HCT116 (cell line): ENCODE measurements around the gene SMYD3. TPM values are rescaled to one million over a fixed set of nuclear protein-coding genes. Genes with fewer than 3 reads are reported as not detected.

Experiments used
- ATAC-seq: fragments of 200-7000 bp; cut with Tn5 transposase; 2 replicates; pipeline ENCODE4 v1.9.1; 2020; ENCODE audit warnings: mild to moderate bottlenecking, moderate library complexity
- BruUV-seq: library from RNA; stranded (reverse); fragments of 400-500 nt; replicated peaks from 2 replicates; lab custom pipeline; 2021; lab: Mats Ljungman, UMichigan
- CTCF ChIA-PET: fragments of 300-600 bp; sonication (Branson Sonifier 250); formaldehyde crosslinking; loops from one replicate; lab custom pipeline; 2021; ENCODE audit warnings: antibody characterized with exemption; lab: Charles Lee
- POLR2A ChIA-PET: fragments of 300-600, 350-600 bp; sonication (Branson Sonifier 250); formaldehyde crosslinking; loops from one replicate; lab custom pipeline; 2021; ENCODE audit warnings: antibody characterized with exemption; lab: Charles Lee
- RAD21 ChIA-PET, 2 experiments: fragments of 300-600 bp; sonication (Branson Sonifier 250); formaldehyde crosslinking; loops; one replicate each; lab custom pipeline; 2023; ENCODE audit warnings: low total read pairs in 2 of 2; ENCODE audit not compliant: uncharacterized antibody in 2 of 2, unreplicated experiment in 2 of 2, low non-redundant PET in 1 of 2; lab: Charles Lee
- DNase-seq: peaks from one replicate; pipeline ENCODE4 v3.0.0-alpha.2; 2010; ENCODE audit warnings: low read depth, low spot score
- H2AFZ ChIP-seq: fragments of 200-600 bp; shearing (Covaris generic), sonication (generic); 2 replicates; pipeline ENCODE4 v1.6.1; 2017; ENCODE audit warnings: low read depth, mixed run types, mixed read lengths, antibody characterized with exemption, low read length; ENCODE audit not compliant: poor library complexity, severe bottlenecking
- H3K27ac ChIP-seq: 2 replicates; pipeline ENCODE4 v1.5.1; 2012; ENCODE audit warnings: low read depth, low read length
- H3K27me3 ChIP-seq: fragments of 200-600 bp; sonication (generic); 2 replicates; pipeline ENCODE4 v1.6.1; 2016; ENCODE audit warnings: mixed run types, low read length, mixed read lengths; ENCODE audit not compliant: insufficient read depth
- H3K36me3 ChIP-seq, 2 experiments: fragments of 200-500 bp in 1 of 2; fragments of 200-600 bp in 1 of 2; sonication (Bioruptor generic) in 1 of 2; sonication (generic) in 1 of 2; 2 replicates each; pipeline versions ENCODE4 v1.5.1 to v1.6.1; 2014 to 2016; ENCODE audit warnings: low read length in 2 of 2, inconsistent platforms in 1 of 2, mixed read lengths in 1 of 2, mixed run types in 1 of 2; ENCODE audit not compliant: insufficient read depth in 2 of 2, control insufficient read depth in 1 of 2
- H3K4me1 ChIP-seq, 2 experiments: fragments of 200-600 bp in 1 of 2; sonication (generic) in 1 of 2; 2 replicates each; pipeline versions ENCODE4 v1.5.1 to v1.6.1; 2012 to 2017; ENCODE audit warnings: low read length in 2 of 2, inconsistent platforms in 1 of 2, mild to moderate bottlenecking in 1 of 2, mixed read lengths in 1 of 2, mixed run types in 1 of 2, moderate library complexity in 1 of 2; ENCODE audit not compliant: insufficient read depth in 2 of 2, control insufficient read depth in 1 of 2
- H3K4me2 ChIP-seq: fragments of 200-600 bp; sonication (generic); 2 replicates; pipeline ENCODE4 v1.6.1; 2017; ENCODE audit warnings: mixed run types, low read length, mixed read lengths
- H3K4me3 ChIP-seq, 2 experiments: fragments of 200-600 bp in 1 of 2; sonication (generic) in 1 of 2; replicated peaks in 1 of 2; 2 replicates each; pipeline ENCODE4 v1.5.1; 2011 to 2016; ENCODE audit warnings: low read length in 2 of 2, control low read depth in 1 of 2, low read depth in 1 of 2, mild to moderate bottlenecking in 1 of 2, mixed read lengths in 1 of 2, mixed run types in 1 of 2
- H3K79me2 ChIP-seq: fragments of 200-600 bp; sonication (generic); 2 replicates; pipeline ENCODE4 v1.6.1; 2017; ENCODE audit warnings: mild to moderate bottlenecking, mixed run types, low read length, moderate library complexity, mixed read lengths; ENCODE audit not compliant: insufficient read depth
- H3K9ac ChIP-seq: fragments of 200-600 bp; sonication (generic); 2 replicates; pipeline ENCODE4 v1.6.1; 2016; ENCODE audit warnings: low read length, mixed read lengths
- H3K9me2 ChIP-seq: fragments of 200-600 bp; sonication (generic), shearing (Covaris generic); 2 replicates; pipeline ENCODE4 v1.6.1; 2017; ENCODE audit warnings: mixed run types, mild to moderate bottlenecking, moderate library complexity; ENCODE audit not compliant: insufficient read depth
- H3K9me3 ChIP-seq, 2 experiments: fragments of 200-500 bp in 1 of 2; fragments of 200-600 bp in 1 of 2; sonication (Bioruptor generic) in 1 of 2; sonication (generic) in 1 of 2; 2 replicates each; pipeline ENCODE4 v1.6.1; 2014 to 2017; ENCODE audit warnings: low read length in 2 of 2, mixed read lengths in 2 of 2, inconsistent platforms in 1 of 2, low read depth in 1 of 2, mild to moderate bottlenecking in 1 of 2, mixed run types in 1 of 2, moderate library complexity in 1 of 2; ENCODE audit not compliant: control insufficient read depth in 1 of 2, insufficient read depth in 1 of 2
- H4K20me1 ChIP-seq: fragments of 200-600 bp; sonication (generic), shearing (Covaris generic); 2 replicates; pipeline ENCODE4 v1.6.1; 2017; ENCODE audit warnings: mixed run types, mild to moderate bottlenecking, moderate library complexity; ENCODE audit not compliant: insufficient read depth
- CEBPB ChIP-seq: IDR thresholded peaks from 2 replicates; pipeline ENCODE4 v1.6.1; 2012; ENCODE audit warnings: low read depth
- ELF1 ChIP-seq: IDR thresholded peaks from 2 replicates; pipeline ENCODE4 v1.6.1; 2012; ENCODE audit warnings: low read depth, borderline replicate concordance
- EZH2 ChIP-seq: fragments of 200-600 bp; sonication (generic); IDR thresholded peaks from 2 replicates; pipeline ENCODE4 v1.6.1; 2017; ENCODE audit warnings: antibody characterized with exemption, mixed run types
- EZH2phosphoT487 ChIP-seq: fragments of 200-600 bp; IDR thresholded peaks from 2 replicates; pipeline ENCODE4 v1.6.1; 2018; ENCODE audit warnings: antibody characterized with exemption, borderline replicate concordance
- FOSL1 ChIP-seq: IDR thresholded peaks from 2 replicates; pipeline ENCODE4 v1.6.1; 2012; ENCODE audit warnings: low read depth
- JUND ChIP-seq: IDR thresholded peaks from 2 replicates; pipeline ENCODE4 v1.6.1; 2012
- POLR2AphosphoS5 ChIP-seq: IDR thresholded peaks from 2 replicates; pipeline ENCODE4 v1.6.1; 2011; ENCODE audit warnings: mild to moderate bottlenecking, low read depth, low read length, moderate library complexity
- RAD21 ChIP-seq: IDR thresholded peaks from 2 replicates; pipeline ENCODE4 v1.6.1; 2012; ENCODE audit warnings: low read depth, mild to moderate bottlenecking
- SP1 ChIP-seq: IDR thresholded peaks from 2 replicates; pipeline ENCODE4 v1.6.1; 2012; ENCODE audit warnings: low read depth
- SRF ChIP-seq: IDR thresholded peaks from 2 replicates; pipeline ENCODE4 v1.6.1; 2012; ENCODE audit warnings: low read depth
- TCF7L2 ChIP-seq: IDR thresholded peaks from 2 replicates; pipeline ENCODE4 v1.7.0; 2011; ENCODE audit warnings: borderline replicate concordance, inconsistent platforms; ENCODE audit not compliant: insufficient read depth, insufficient read length; ENCODE audit errors: extremely low read depth
- ZFX ChIP-seq: fragments of 450-650 bp; IDR thresholded peaks from 2 replicates; pipeline ENCODE4 v1.6.1; 2017
- intact Hi-C: fragments of 100-400 bp; cut with micrococcal nuclease; formaldehyde crosslinking; loops from 2 replicates; pipeline ENCODE4 v1.10.0; 2022
- total RNA-seq: library from RNA; stranded (reverse); gene quantifications from one replicate; pipeline ENCODE4 v1.2.1, GENCODE V29; 2021; ENCODE audit not compliant: unreplicated experiment
- TF ChIP-seq, protein P1 (sequence below): IDR thresholded peaks from 2 replicates; pipeline ENCODE4 v1.6.1; 2012; ENCODE audit warnings: low read depth
- TF ChIP-seq, protein P2 (sequence below): IDR thresholded peaks from 2 replicates; pipeline ENCODE4 v1.6.1; 2011; ENCODE audit warnings: mild to moderate bottlenecking, low read length, moderate library complexity; ENCODE audit not compliant: insufficient replicate concordance; ENCODE audit errors: extremely low read depth

SMYD3 gene
- total RNA-seq, 1 experiment from 2014 or later: 33.6 TPM

- Histone ChIP-seq H3K4me3 (no peak overlapping the region), H3K27ac (no peak overlapping the region), H2AFZ (no peak overlapping the region), H3K9ac (no peak overlapping the region), H3K36me3 (no peaks in the 10 kb centered on the region), H3K27me3 (no peaks in the 10 kb centered on the region), H3K4me2 (no peak overlapping the region), H3K9me2 (no peaks in the 10 kb centered on the region), H3K79me2 (no peaks in the 10 kb centered on the region), H3K4me1 (peaks cover 0 to 6% of the 10 kb centered on the region in 2 experiments; a peak in 1 of 4 replicates), H3K9me3 (no peaks in the 10 kb centered on the region), H4K20me1 (no peaks in the 10 kb centered on the region)
- DNase-seq (no peak), ATAC-seq (no peak)
- ChIA-PET RAD21 (no interaction called here), CTCF (no interaction called here), POLR2A (no interaction called here)
- intact Hi-C loops: no loop called here
- no peak for TF ChIP-seq EZH2
- no peak for TF ChIP-seq JUND
- no peak for TF ChIP-seq SRF
- TF ChIP-seq RAD21: no peak
- TF ChIP-seq FOSL1: no peak
- no peak for TF ChIP-seq POLR2AphosphoS5
- TF ChIP-seq TCF7L2: no peak
- TF ChIP-seq, protein P1, sequence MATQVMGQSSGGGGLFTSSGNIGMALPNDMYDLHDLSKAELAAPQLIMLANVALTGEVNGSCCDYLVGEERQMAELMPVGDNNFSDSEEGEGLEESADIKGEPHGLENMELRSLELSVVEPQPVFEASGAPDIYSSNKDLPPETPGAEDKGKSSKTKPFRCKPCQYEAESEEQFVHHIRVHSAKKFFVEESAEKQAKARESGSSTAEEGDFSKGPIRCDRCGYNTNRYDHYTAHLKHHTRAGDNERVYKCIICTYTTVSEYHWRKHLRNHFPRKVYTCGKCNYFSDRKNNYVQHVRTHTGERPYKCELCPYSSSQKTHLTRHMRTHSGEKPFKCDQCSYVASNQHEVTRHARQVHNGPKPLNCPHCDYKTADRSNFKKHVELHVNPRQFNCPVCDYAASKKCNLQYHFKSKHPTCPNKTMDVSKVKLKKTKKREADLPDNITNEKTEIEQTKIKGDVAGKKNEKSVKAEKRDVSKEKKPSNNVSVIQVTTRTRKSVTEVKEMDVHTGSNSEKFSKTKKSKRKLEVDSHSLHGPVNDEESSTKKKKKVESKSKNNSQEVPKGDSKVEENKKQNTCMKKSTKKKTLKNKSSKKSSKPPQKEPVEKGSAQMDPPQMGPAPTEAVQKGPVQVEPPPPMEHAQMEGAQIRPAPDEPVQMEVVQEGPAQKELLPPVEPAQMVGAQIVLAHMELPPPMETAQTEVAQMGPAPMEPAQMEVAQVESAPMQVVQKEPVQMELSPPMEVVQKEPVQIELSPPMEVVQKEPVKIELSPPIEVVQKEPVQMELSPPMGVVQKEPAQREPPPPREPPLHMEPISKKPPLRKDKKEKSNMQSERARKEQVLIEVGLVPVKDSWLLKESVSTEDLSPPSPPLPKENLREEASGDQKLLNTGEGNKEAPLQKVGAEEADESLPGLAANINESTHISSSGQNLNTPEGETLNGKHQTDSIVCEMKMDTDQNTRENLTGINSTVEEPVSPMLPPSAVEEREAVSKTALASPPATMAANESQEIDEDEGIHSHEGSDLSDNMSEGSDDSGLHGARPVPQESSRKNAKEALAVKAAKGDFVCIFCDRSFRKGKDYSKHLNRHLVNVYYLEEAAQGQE: no peak
- no peak for TF ChIP-seq SP1
- no peak for TF ChIP-seq EZH2phosphoT487
- TF ChIP-seq ELF1: no peak
- TF ChIP-seq, protein P2, sequence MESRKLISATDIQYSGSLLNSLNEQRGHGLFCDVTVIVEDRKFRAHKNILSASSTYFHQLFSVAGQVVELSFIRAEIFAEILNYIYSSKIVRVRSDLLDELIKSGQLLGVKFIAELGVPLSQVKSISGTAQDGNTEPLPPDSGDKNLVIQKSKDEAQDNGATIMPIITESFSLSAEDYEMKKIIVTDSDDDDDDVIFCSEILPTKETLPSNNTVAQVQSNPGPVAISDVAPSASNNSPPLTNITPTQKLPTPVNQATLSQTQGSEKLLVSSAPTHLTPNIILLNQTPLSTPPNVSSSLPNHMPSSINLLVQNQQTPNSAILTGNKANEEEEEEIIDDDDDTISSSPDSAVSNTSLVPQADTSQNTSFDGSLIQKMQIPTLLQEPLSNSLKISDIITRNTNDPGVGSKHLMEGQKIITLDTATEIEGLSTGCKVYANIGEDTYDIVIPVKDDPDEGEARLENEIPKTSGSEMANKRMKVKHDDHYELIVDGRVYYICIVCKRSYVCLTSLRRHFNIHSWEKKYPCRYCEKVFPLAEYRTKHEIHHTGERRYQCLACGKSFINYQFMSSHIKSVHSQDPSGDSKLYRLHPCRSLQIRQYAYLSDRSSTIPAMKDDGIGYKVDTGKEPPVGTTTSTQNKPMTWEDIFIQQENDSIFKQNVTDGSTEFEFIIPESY: no peak
- no peak for TF ChIP-seq CEBPB
- TF ChIP-seq ZFX: no peak
- no TSS peak for BruUV-seq
These were observed 293.1 kb downstream of the SMYD3 start for GRCh38 chr1:246213947-246214346.
